ENCODE data around the gene MAP2.

- TF ChIP-seq CTCF (IDR thresholded peaks at IDR 0.05 in 2 of 3, conservative IDR thresholded peaks at IDR 0.05 in 1 of 3; ENCODE audit: borderline replicate concordance in 1 of 3, insufficient read depth in 1 of 3, low read depth in 2 of 3, low read length in 2 of 3) (peak in 2 of 3 experiments; percentile 39 to 40; a peak in 3 of 6 replicates), POLR2AphosphoS5 (IDR thresholded peaks at IDR 0.05; ENCODE audit: low read depth, low read length) (no peak), CBX3 (IDR thresholded peaks at IDR 0.05; ENCODE audit: low read depth) (no peak), ATF3 (IDR thresholded peaks at IDR 0.05) (no peak), POLR2A (IDR thresholded peaks at IDR 0.05; ENCODE audit: borderline replicate concordance, extremely low read depth, insufficient read depth, insufficient read length) (no peak), ZFX (IDR thresholded peaks at IDR 0.05) (no peak), MAX (IDR thresholded peaks at IDR 0.05) (no peak), JUND (IDR thresholded peaks at IDR 0.05) (no peak), EZH2 (IDR thresholded peaks at IDR 0.05) (no peak), ZNF274 (IDR thresholded peaks at IDR 0.05; ENCODE audit: low read depth, low read length) (no peak)
Observed at GRCh38 chr2:209463226-209463625, 39.4 kb downstream of the MAP2 start.
